ENCODE results near the gene SHFL.

Gene SHFL

DNA sequence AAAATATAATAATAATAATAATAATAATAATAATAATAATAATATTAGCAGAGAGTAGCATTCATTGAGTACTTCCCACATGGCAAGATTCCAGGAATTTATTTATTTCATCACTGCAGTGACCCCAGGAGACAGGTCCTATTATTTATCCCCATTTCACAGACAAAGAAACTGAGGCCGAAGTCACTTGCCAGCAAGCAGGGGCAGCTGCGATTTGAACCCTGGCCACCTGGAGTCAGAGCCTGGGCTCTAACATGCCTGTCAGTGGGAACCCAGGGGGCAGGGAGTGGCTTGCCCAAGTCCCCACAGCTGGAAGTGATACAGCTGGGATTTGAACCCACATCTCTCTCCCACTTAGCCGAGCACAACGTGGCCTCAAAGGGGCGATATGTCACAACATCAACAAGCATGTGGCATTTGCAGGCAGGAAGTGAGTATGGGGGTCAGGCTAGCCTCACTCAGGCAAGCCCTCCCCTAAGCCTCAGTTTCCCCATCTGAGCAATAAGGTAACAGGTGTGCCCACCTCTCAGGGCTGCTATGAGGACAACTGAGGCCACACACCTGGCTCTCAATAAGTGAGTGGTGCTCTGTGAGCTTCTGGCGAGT, 2.9 kb downstream of the SHFL start:
- DNase-seq, result no peak

DNA sequence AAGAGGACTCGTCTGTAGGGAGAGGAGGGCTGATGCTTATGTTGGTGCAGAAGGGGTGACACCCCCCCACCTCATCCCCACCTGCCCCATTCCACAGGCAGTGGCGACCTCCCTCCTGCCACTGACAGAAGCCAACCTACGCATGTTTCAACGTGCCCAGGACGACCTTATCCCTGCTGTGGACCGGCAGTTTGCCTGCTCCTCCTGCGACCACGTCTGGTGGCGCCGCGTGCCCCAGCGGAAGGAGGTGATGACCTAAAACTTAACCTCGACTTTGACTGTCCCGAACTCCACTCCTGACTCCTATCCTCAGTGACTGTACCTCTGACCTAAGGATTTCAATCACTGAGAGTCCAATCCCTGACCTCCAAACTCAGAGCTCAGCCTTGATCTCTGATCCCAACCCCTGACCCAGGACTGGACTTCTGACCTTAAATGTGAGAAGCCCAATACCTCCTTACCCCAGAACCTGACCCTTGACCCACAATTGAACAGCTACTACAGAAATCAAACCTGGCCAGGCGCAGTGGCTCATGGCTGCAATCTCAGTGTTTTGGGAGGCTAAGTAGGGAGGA, 3.8 kb downstream of the SHFL start:
- no peak for DNase-seq

DNA sequence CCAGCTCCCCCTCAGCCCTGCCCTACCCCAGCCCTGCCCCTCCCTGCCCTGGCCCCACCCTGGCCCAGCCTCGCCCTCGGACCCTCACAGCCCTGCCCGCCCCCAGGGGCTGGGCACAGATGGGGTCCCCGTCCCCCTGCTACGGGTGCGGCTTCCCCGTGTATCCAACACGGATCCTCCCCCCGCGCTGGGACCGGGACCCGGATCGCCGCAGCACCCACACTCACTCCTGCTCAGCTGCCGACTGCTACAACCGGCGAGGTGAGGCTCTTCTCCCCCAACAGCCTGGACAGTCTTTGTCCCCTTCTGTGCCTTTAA, 5.2 kb downstream of the SHFL start:
- DNase-seq, result no peak

DNA sequence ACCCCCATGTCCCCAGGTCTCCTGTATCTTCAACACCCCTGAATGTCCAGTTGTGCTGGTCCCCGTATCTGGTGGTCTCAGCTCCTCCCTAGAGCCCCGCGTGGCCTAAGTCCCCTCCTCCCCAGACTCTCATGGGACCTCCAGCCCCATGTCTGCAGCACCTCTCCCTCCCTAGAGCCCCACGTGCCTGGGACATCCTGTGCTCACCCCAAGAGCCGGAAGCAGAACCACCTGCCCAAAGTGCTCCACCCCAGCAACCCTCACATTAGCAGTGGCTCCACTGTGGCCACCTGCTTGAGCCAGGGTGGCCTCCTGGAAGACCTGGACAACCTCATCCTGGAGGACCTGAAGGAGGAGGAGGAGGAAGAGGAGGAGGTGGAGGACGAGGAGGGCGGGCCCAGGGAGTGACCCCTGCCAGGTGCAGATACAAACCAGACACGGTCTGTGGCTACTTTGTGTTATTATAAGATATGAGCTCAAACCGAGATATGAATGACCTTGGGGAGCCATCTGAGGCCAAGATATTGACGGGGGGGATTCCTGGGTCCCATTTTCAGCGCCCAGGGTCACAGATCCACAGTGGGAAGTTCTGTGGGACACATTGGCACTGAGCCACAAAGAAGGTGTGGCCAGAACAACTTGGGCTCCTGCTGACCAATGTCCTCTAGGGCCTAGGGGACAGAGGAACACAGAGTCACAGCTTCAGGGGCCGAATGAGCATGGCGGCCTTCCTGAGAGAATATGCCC, 6.0 kb downstream of the SHFL start:
- no peak for DNase-seq

DNA sequence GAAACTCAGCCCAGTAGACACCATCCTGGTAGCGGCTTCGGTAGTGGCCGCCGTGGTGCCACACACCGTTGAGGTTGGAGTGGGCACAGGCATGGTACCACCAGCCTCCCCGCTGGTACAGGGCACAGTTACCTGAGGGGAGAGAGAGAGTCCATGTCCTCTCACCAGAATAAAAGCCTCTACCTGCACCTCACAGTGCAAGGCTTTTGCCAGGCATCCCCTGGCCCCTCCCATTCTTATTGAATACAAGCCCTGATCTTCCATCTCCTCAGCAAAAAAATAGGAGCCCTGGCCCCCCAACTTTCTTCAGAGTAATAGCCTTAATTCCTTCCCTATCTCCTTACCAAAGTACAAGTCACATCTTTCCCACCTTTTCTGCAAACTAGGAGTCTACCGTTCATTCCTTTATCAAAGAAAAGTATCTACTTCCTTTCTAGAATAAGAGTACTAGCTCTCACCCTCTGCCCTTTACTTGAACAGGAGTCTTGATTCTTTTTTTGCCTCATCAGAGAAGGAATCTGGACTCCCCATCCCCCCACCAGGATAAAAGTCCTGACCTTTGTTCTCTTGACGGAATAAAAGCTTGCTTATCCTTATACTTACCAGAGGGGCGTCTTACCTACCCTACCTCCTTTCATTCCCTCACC, 6.7 kb downstream of the SHFL start:
- DNase-seq, result no peak

DNA sequence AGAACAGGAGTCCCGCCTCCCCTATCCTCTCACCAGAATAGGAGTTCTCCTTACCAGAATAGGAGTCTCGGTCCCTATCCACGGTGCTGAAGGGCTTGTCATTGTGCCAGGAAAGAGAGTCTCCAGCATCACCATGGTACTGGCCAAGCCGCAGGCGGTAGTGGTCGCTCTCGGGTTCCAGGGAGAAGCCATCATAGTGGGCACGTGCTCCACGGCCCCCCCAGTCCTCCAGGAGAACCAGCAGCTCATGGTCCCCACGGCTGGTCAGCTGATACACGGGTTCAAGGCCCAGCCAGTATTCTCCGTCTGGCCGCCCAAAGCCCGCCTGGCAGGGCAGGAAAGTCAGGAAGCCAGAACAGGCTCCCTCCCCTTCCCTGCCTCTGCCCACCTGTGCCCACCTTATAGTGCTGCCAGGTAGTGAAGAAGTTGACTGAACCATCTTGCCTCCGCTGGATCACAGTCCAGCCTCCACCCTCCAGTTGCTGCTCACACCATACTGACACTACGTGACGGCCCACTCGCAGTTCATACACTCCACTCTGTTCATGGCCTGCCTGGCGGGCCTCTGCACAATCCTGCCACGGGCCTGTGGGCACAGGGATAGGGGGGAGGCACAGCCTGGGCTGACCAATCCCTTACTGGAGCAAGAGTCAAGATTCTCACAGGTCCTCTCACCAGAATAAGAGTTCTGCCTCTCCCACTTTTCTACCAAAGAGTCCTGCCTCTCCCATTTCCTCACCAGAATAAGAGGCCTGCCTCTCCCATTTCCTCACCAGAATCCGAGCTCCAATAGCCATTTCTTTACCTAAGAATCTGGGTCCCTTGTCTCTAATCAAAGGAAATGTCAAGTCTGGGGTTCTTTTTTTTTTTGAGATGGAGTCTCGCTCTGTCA, 7.4 kb downstream of the SHFL start:
- no peak for DNase-seq

DNA sequence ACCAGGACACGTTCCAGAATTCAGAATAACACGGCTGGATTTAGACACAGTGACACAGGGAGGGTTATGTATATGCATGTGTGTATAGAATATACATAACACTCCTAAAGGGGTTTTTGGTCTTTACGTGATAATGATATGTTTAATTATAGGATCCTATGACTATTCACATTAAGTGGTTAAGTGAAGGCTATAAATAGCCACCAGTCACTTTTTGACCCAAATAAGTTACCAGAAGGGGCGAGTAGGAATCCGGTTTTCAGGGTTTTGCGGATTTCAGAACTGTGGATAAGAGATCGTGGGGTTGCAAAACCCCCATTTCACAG, 9.5 kb downstream of the SHFL start:
- DNase-seq, result no peak

DNA sequence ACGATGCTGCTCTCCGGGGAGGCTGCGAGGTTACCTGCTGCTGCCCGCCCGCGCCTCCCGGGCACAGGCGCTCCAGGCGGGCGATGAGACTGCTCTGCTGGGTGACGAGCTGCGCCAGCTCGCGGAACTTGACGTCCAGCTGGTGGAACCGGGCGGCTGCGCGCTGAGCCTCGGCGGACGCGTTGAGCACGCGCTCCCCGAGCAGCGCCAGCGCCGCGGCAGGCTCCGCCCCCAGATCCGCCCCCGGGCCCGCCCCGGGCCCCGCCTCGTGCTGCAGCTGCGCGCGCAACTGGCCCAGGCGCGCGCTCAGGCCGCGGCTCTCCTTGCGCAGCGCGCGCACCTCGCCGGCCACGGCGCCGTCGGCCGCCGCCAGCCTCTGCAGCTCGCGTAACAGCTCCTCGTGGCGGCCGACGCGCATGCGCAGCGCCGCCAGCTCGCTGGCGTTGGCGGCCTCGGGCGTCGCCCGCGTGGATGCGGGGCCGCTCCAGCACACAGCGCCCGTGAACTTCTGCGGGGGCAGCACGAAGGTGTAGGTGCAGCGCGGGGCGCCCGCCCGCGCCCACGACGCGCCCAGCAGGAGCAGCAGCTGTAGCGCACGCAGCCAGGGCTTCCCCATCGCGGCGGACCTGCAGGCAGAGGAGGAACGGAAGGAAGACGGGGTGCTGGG, 10.0 kb downstream of the SHFL start:
- DNase-seq, result peak; percentile 85

DNA sequence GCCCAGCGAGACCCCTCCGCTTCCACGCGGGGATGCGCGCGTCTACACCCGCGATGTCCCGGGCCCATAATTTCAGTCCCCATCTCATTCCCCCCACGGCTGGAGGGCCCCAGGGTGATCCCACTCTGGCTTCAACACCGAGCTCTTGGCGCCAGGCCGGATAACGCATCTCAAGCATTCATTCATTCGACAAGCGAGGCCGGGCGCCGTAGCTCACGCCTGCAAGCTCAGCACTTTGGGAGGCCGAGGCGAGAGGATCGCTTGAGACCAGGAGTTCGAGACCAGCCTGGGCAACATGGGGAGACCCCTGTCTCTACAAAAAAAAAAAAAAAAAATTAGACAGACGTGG, 10.5 kb downstream of the SHFL start:
- no peak for DNase-seq

DNA sequence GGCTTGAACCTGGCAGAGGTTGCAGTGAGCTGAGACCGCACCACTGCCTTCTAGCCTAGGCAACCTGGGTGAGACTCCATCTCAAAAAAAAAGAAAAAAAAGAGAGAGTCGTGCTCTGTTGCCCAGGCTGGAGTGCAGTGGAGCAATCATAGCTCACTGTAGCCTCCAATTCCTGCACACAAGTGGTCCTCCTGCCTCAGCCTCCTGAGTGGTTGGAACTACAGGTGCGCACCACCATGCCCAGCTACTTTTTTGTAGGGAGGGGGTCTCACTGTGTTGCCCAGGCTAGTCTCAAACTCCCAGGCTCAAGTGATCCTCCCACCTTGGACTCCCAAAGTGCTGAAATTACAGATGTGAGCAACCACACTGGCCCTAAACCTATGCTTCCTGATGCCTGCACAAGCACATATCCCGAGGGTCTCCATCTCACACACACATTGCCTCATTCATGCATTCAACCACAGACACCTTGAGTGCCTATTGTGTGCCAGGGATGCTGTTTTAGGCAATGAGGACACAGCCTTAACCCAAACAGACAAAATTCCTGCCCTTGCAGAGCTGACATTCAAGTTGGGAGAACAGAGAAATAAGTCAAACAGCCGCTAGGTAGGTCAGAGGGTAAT, 14.2 kb downstream of the SHFL start:
- no peak for DNase-seq

DNA sequence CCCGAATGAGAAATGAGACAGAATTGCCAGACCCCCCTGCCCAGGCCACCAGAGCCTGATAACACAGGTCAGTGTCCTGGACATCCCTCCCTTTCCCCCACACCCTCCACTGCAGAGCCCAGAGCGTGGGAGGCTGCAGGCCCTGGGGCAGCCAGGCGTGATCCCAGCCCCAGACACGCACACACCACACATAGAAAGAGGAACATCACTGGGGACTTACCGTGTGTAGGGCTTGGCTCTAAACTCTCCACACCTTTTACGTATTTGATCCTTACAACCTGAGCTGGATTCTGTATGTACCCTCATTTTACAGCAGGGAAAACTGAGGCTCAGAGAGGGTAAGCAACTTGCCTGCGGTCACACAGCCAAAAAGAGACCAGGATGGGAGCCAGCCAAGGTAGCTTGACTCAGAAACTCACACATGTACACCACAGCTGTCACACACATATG, 16.7 kb downstream of the SHFL start:
- no peak for DNase-seq

DNA sequence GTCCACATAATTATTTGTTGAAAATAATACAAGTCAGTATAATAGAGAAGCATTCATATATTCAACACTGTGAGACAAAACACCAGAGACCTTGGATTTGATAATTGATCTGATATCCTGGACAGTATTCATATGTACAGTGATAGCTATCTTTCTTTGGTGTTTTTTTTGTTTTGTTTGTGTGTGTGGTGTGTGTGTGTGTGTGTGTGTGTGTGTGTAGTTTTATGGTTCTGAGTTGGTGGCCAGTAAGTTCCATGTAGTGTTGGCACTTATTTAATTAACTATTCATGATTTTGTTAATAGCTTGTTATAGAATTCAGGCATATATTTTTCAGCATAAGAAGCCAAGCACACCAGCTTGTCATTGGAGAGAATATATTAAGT, 18.0 kb downstream of the SHFL start:
- DNase-seq, result no peak

DNA sequence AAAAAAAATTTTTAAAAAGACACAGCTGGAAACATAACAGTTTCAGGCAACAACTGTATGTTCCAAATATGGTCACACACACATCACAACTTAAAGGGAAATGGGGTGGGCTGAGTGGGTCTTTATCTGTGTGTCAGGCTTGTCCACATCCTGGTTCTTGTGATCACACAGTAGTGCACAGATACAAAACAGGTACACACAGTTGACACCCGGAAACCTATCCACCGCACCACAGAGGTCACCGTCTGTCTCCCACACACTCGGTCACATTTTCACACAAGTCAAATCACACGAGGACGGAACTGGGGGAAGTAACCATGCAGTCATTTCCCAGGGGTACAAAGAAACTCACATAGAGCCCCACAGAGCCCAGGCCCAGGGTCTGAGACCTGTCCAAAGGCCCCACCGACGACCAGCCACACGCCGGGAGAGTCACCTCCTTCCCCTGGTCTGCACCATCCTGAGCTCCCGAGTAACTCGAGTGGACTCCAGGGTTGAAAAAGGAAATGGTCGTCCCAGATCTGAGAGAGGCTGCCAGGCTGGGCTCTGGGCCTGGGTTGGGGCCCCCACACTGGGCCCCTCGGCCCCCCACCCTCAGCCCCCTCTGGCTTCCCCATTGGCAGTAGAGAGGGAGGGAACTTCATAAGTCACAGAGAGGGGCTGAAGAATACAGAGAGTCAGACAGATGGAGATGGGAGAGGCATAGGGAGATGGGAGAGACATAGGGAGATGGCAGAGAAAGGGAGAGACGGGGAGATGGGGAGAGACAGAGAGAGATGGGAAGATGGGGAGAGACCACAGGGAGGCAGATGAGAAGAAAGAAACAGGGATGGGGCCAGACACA, 18.8 kb downstream of the SHFL start:
- DNase-seq, result peak; percentile 56

DNA sequence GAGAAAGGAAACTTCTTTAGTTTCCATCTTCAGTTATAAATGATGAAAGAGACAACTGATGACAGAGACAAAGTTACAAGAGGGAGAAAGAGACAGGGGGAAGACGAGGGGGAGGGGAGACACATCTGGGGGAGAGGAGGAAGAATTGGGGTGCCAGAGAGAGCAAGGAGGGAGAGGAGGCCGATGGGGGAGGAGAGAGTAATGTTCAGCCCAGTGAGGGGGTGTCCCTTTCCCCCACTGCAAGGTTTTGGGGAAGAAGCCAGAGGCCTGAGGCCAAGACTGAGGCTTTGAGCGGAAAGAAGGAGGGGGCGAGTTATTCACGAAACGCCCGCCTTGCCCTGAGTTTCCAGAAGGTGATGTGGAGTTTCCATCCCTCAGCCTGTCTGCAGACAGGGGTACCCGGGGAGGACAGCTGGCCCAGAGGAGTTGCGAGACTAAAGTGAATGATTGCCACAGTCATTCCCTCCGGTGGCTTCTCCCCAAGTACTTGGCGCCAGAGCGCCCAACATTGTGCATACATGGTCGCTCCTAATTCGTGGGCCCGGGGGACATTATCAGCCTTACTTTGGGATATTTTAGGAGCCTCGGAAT, 19.5 kb downstream of the SHFL start:
- peak; percentile 74 for DNase-seq

DNA sequence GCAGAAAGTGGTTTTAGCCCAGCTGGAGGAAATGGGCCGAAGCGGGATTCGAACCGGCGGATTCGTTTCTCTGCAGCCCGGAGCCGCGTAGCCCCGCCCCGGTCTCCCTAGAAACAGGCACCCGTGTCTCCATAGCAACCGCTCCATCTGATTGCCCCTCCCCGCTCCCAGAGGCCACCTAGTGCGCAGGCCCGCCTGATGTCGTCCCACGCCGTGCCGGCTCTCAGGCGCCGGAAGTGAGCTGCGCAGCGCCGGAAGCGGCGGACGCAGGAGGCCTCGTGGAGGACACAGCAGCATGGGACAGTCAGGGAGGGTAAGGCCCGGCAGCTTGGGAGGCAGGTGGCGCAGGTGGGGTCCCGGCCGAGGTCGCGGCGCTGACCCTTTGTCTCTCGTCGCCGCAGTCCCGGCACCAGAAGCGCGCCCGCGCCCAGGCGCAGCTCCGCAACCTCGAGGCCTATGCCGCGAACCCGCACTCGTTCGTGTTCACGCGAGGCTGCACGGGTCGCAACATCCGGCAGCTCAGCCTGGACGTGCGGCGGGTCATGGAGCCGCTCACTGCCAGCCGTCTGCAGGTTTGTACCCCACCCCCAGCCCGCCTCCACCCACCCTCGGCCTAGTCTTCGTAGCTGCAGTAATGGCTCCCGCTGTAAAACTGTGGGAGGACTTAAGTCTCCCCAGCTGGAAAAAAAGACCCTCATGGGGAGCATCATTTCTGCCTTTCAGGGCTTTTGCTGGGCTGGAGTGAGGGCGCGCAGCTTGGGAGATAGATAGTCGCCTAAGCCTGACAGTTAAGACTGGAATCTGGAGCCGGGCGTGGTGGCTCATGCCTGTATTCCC, 20.2 kb downstream of the SHFL start, which contains the start of gene PPAN:
Gene PPAN (plus strand): TSS at position 263 of the 837 bp plus-strand sequence. CDS start 33 bp downstream, at position 296.
- peak; percentile 93 for DNase-seq

DNA sequence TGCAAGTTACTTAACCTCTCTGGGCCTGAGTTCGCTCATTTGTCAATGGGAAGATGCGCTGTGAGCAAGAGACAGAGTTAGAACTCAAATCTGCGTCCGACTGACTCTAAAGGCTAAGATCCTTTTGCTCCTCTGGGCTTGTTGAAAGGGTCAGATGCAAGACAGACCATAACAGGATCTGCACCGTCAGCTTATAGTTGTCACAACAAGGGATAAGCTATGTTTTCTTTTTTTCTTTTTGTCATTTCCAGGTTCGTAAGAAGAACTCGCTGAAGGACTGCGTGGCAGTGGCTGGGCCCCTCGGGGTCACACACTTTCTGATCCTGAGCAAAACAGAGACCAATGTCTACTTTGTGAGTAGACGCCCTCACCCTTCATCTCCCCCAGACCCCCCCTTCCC, 21.1 kb downstream of the SHFL start:
- no peak for DNase-seq

DNA sequence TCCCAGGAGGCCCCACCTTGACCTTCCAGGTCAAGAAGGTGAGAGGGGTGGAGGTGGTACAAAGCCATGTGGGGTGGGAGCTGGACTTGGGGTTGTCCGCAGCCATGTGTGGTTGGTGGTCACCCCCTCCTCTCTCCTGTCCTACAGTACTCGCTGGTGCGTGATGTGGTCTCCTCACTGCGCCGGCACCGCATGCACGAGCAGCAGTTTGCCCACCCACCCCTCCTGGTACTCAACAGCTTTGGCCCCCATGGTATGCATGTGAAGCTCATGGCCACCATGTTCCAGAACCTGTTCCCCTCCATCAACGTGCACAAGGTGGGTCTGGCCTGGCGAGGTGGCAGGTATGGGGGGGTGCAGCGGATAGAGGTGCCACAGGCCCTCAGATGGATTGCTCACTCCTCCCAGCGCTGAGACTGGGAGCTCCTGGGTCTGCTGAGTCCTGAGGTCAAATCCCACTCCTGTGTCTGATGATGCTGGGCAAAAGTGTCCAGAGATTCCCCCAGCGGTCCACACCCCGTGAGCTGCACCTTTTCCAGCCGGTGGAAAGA, 21.8 kb downstream of the SHFL start:
- no peak for DNase-seq

DNA sequence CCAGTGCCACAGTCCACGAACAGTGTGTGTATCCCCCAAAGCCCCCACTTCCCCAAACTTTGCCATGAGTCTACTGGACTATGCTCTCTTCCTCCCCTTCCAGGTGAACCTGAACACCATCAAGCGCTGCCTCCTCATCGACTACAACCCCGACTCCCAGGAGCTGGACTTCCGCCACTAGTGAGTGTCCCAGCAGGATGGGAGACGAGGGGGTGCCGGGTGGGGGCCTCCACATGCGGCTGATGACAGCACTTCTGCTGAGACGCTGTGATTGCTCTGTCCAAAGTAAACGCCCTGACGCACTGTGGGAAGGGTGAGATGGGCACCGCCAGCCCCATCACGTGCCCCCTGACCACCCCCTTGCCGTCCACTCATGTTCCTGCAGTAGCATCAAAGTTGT, 23.4 kb downstream of the SHFL start:
- no peak for DNase-seq

Data from stimulated activated CD4-positive, alpha-beta T cell treated with anti-CD3 and anti-CD28 coated beads, Interleukin-12 subunit alpha, Interleukin-12 subunit beta, amount 100 ng/mL, for 4 hours (primary cell).